Mesenchymal stem cell (in vitro differentiated cells and primary cell): ENCODE measurements around the gene RALGPS1.

Experiments used
- DNase-seq: peaks from one replicate; pipeline ENCODE4 v3.0.0-alpha.2; 2013
- H2AFZ ChIP-seq: one replicate; pipeline ENCODE4 v1.6.1; 2013; ENCODE audit warnings: low read depth, mild to moderate bottlenecking, control low read depth, inconsistent platforms, low read length, moderate library complexity
- H2AK5ac ChIP-seq: 2 replicates; pipeline ENCODE4 v1.6.1; 2013; ENCODE audit warnings: low read length, moderate library complexity, mild to moderate bottlenecking, inconsistent platforms; ENCODE audit not compliant: severe bottlenecking
- H2BK120ac ChIP-seq: one replicate; pipeline ENCODE4 v1.6.1; 2013; ENCODE audit warnings: low read depth, mild to moderate bottlenecking, inconsistent platforms, low read length, moderate library complexity
- H2BK12ac ChIP-seq, 2 experiments: one replicate each; pipeline ENCODE4 v1.6.1; 2013; ENCODE audit warnings: inconsistent platforms in 2 of 2, low read length in 2 of 2, mild to moderate bottlenecking in 2 of 2, moderate library complexity in 2 of 2, control low read depth in 1 of 2
- H2BK15ac ChIP-seq: one replicate; pipeline ENCODE4 v1.6.1; 2013; ENCODE audit warnings: mild to moderate bottlenecking, low read depth, inconsistent platforms; ENCODE audit not compliant: poor library complexity, severe bottlenecking
- H2BK5ac ChIP-seq: 2 replicates; pipeline ENCODE4 v1.6.1; 2013; ENCODE audit warnings: low read depth, mild to moderate bottlenecking, low read length, control low read depth, inconsistent platforms; ENCODE audit not compliant: poor library complexity, severe bottlenecking
- H3K14ac ChIP-seq, 2 experiments: one replicate each; pipeline ENCODE4 v1.6.1; 2013; ENCODE audit warnings: inconsistent platforms in 2 of 2, low read length in 2 of 2, control low read depth in 1 of 2, mild to moderate bottlenecking in 1 of 2, moderate library complexity in 1 of 2
- H3K18ac ChIP-seq, 2 experiments: one replicate each; pipeline ENCODE4 v1.6.1; 2013; ENCODE audit warnings: inconsistent platforms in 2 of 2, low read length in 2 of 2, control low read depth in 1 of 2, low read depth in 1 of 2, mild to moderate bottlenecking in 1 of 2
- H3K23ac ChIP-seq, 2 experiments: one replicate each; pipeline ENCODE4 v1.6.1; 2013; ENCODE audit warnings: inconsistent platforms in 2 of 2, low read length in 2 of 2, mild to moderate bottlenecking in 2 of 2, moderate library complexity in 2 of 2, control low read depth in 1 of 2
- H3K27ac ChIP-seq: 2 replicates; pipeline ENCODE4 v1.5.1; 2013; ENCODE audit warnings: mild to moderate bottlenecking, moderate library complexity, low read length, control low read depth, inconsistent platforms; ENCODE audit not compliant: poor library complexity, severe bottlenecking
- H3K27me3 ChIP-seq, 2 experiments: 2 replicates each; pipeline versions ENCODE4 v1.6.1 to v1.7.0; 2013; ENCODE audit warnings: low read length in 2 of 2, mild to moderate bottlenecking in 2 of 2, moderate library complexity in 2 of 2, control low read depth in 1 of 2, inconsistent platforms in 1 of 2; ENCODE audit not compliant: control insufficient read depth in 1 of 2, insufficient read depth in 1 of 2
- H3K36me3 ChIP-seq, 2 experiments: 2 replicates each; pipeline versions ENCODE4 v1.6.1 to v1.7.0; 2013; ENCODE audit warnings: low read length in 2 of 2, control low read depth in 1 of 2, inconsistent platforms in 1 of 2, low read depth in 1 of 2, mild to moderate bottlenecking in 1 of 2; ENCODE audit not compliant: insufficient read depth in 2 of 2, control insufficient read depth in 1 of 2
- H3K4ac ChIP-seq, 2 experiments: one replicate each; pipeline ENCODE4 v1.6.1; 2013; ENCODE audit warnings: inconsistent platforms in 2 of 2, low read length in 2 of 2, mild to moderate bottlenecking in 2 of 2, moderate library complexity in 2 of 2, control low read depth in 1 of 2, low read depth in 1 of 2
- H3K4me1 ChIP-seq: 2 replicates; pipeline ENCODE4 v1.6.1; 2013; ENCODE audit warnings: low read depth, low read length, control low read depth; ENCODE audit not compliant: control insufficient read depth, insufficient read depth
- H3K4me2 ChIP-seq: 2 replicates; pipeline ENCODE4 v1.6.1; 2013; ENCODE audit warnings: low read length, mild to moderate bottlenecking, inconsistent platforms; ENCODE audit not compliant: poor library complexity, severe bottlenecking
- H3K4me3 ChIP-seq, 2 experiments: 2 replicates each; pipeline versions ENCODE4 v1.5.1 to v1.7.0; 2013; ENCODE audit warnings: low read length in 2 of 2, mild to moderate bottlenecking in 2 of 2, control low read depth in 1 of 2, low read depth in 1 of 2; ENCODE audit not compliant: insufficient read depth in 1 of 2
- H3K79me1 ChIP-seq: replicated peaks from 2 replicates; pipeline ENCODE4 v1.6.1; 2013; ENCODE audit warnings: mild to moderate bottlenecking, control low read depth, low read length, inconsistent platforms; ENCODE audit not compliant: poor library complexity, severe bottlenecking
- H3K9ac ChIP-seq: 2 replicates; pipeline ENCODE4 v1.7.0; 2013; ENCODE audit warnings: mild to moderate bottlenecking, low read length, moderate library complexity
- H3K9me3 ChIP-seq: 2 replicates; pipeline ENCODE4 v1.7.0; 2013; ENCODE audit warnings: mild to moderate bottlenecking, low read length; ENCODE audit not compliant: control insufficient read depth
- H4K8ac ChIP-seq: one replicate; pipeline ENCODE4 v1.6.1; 2013; ENCODE audit warnings: inconsistent platforms, mild to moderate bottlenecking, low read length, moderate library complexity
- H4K91ac ChIP-seq: one replicate; pipeline ENCODE4 v1.6.1; 2013; ENCODE audit warnings: mild to moderate bottlenecking, low read length, inconsistent platforms
- WGBS: methylation state at CpG from one replicate; pipeline ENCODE4 v1.1.7; 2013; ENCODE audit warnings: mixed read lengths; 5-methylcytosine and 5-hydroxymethylcytosine counted together

RALGPS1 gene

DNA sequence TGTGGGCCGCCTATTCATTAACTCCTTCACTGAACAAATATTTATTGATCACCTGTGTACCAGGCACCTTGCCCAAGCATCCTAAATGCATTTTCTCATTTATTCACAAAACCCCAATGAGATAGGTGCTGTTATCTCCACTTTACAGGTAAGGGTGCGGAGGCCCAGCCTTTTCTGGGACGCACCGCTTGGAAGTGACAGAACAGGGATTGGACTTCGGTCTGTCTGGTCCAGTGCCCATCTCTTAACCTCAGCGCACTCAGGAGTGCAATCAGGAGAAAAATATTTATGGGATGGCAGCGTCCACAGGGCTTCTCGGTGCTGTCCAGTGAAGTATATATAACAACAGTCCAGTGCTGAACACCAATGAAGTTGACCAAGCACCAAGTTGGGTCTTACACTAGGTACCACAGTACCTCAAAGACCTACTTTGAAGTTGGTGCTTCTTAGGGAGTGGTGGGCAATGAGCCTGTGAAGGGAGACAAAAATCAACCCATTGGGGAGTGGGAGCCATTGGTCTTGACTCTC, 331.1 kb downstream of the RALGPS1 start:
- Histone ChIP-seq H3K79me1 (peaks cover 8% of the 10 kb centered on the region), H3K4me1 (no peaks in the 10 kb centered on the region), H2BK15ac (no peak overlapping the region), H2BK5ac (no peak overlapping the region), H2BK120ac (no peak overlapping the region), H3K27me3 (peaks cover 0 to 8% of the 10 kb centered on the region in 2 experiments), H3K9ac (peak overlapping the region; percentile 87), H3K23ac (no peak overlapping the region), H3K36me3 (no peaks in the 10 kb centered on the region), H3K9me3 (no peaks in the 10 kb centered on the region), H3K27ac (no peak overlapping the region), H3K4me2 (no peak overlapping the region), H4K8ac (no peak overlapping the region), H3K4me3 (peak overlapping the region in 1 of 2 experiments; percentile 93), H3K18ac (no peak overlapping the region), H4K91ac (no peak overlapping the region), H3K4ac (no peak overlapping the region), H3K14ac (no peak overlapping the region), H2BK12ac (no peak overlapping the region), H2AFZ (peak overlapping the region; percentile 95), H2AK5ac (no peak overlapping the region)
- no peak for DNase-seq
- WGBS, result 86% methylated on average over 6 of the region's 8 CpGs

DNA sequence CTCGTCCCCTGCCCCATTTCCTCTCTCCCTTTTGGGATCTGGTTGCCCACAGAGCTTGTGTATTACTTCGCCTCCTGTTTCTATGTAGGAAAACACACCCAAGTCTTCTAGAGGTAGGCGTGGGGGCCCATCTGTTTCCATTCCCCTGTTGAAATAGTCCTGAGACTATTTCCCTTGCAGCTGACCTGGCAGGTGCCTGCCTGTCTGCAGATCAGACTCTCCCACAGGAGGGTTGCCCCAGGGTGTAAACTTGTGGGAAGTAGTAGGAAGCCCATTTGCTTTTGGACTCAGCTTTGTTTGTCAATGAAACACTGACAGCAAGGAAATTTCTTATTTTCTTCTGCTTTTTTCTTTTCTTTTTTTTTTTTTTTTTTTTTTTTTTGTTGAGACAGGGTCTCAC, 333.7 kb downstream of the RALGPS1 start:
- Histone ChIP-seq H3K27ac (no peak overlapping the region), H3K9ac (no peak overlapping the region), H3K79me1 (peaks cover 8% of the 10 kb centered on the region), H2BK15ac (no peak overlapping the region), H2AK5ac (no peak overlapping the region), H3K4me2 (no peak overlapping the region), H2AFZ (no peak overlapping the region), H3K4ac (no peak overlapping the region), H2BK120ac (no peak overlapping the region), H4K8ac (no peak overlapping the region), H3K18ac (no peak overlapping the region), H3K23ac (no peak overlapping the region), H3K36me3 (no peaks in the 10 kb centered on the region), H2BK12ac (no peak overlapping the region), H3K27me3 (peaks cover 0 to 19% of the 10 kb centered on the region in 2 experiments), H3K14ac (no peak overlapping the region), H4K91ac (no peak overlapping the region), H3K4me3 (no peak overlapping the region), H2BK5ac (no peak overlapping the region), H3K9me3 (no peaks in the 10 kb centered on the region), H3K4me1 (no peaks in the 10 kb centered on the region)
- DNase-seq, result no peak
- WGBS, result 87% methylated on average over 3 of the region's 3 CpGs

DNA sequence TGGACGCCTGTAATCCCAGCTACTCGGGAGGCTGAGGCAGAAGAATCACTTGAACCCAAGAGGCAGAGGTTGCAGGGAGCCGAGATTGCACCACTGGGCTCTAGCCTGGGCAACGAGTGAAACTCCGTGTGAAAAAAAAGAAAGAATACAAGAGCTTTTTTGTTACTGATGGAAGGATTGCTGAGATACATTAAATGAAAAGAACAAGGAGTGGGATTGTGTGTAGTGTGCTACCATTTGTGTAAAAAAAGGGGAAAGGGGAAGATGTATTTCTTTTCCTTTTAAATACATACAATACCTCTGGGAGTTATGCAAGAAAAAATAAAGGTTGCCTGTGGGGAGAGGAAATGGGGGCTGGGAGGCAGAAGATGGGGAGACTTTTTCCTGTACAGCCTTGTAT, 335.3 kb downstream of the RALGPS1 start:
- H2BK12ac ChIP-seq, result no peak overlapping the region
- H3K9ac ChIP-seq, result no peak overlapping the region
- H4K91ac ChIP-seq, result no peak overlapping the region
- 91% methylated on average over 5 of the region's 5 CpGs for WGBS
- no peak overlapping the region for H2BK5ac ChIP-seq
- no peak overlapping the region for H2BK120ac ChIP-seq
- H3K27ac ChIP-seq, result no peak overlapping the region
- H3K4me2 ChIP-seq, result no peak overlapping the region
- H3K4me1 ChIP-seq, result no peaks in the 10 kb centered on the region
- H2AFZ ChIP-seq, result no peak overlapping the region
- H3K79me1 ChIP-seq, result peaks cover 8% of the 10 kb centered on the region
- H3K4ac ChIP-seq, result no peak overlapping the region
- peaks cover 0 to 31% of the 10 kb centered on the region in 2 experiments for H3K27me3 ChIP-seq
- H3K4me3 ChIP-seq, result no peak overlapping the region
- no peak overlapping the region for H2BK15ac ChIP-seq
- no peak overlapping the region for H3K18ac ChIP-seq
- no peak overlapping the region for H2AK5ac ChIP-seq
- no peak overlapping the region for H4K8ac ChIP-seq
- no peaks in the 10 kb centered on the region for H3K9me3 ChIP-seq
- no peak overlapping the region for H3K14ac ChIP-seq
- H3K23ac ChIP-seq, result no peak overlapping the region
- DNase-seq, result no peak
- no peaks in the 10 kb centered on the region for H3K36me3 ChIP-seq

DNA sequence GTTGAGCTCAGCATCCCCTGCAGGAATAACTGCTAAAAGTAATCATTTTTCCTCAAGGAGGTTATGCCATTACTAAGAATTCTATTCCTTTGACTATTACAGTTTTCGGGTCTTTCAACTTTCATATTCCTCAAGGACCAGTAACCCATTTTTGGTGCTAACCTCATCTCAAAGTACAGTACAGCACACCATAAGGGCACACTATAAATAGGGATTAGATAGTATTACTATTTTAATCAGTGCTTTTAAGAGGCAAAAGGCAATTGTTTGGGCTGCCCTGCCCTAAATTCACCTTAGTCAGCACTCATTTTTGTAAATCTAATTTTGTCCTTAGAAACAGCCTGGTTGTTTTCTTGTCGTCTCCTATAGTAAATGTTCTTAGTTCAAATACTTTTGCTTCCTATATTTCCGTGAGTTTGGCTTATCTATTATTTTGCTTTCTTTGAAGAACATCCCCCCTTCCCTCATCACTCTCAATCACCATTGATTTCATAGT, 336.4 kb downstream of the RALGPS1 start:
- no peak overlapping the region for H3K14ac ChIP-seq
- H3K36me3 ChIP-seq, result no peaks in the 10 kb centered on the region
- H3K4me3 ChIP-seq, result no peak overlapping the region
- no peak overlapping the region for H2BK5ac ChIP-seq
- H2BK12ac ChIP-seq, result no peak overlapping the region
- no peak overlapping the region for H2AFZ ChIP-seq
- H3K4me2 ChIP-seq, result no peak overlapping the region
- H2AK5ac ChIP-seq, result no peak overlapping the region
- no CpG with 5 or more reads among the region's 3 CpGs for WGBS
- H3K27me3 ChIP-seq, result peaks cover 0 to 38% of the 10 kb centered on the region in 2 experiments
- DNase-seq, result no peak
- no peak overlapping the region for H3K27ac ChIP-seq
- no peaks in the 10 kb centered on the region for H3K4me1 ChIP-seq
- no peak overlapping the region for H3K23ac ChIP-seq
- H3K18ac ChIP-seq, result no peak overlapping the region
- no peak overlapping the region for H4K91ac ChIP-seq
- no peaks in the 10 kb centered on the region for H3K9me3 ChIP-seq
- no peak overlapping the region for H2BK120ac ChIP-seq
- no peak overlapping the region for H3K9ac ChIP-seq
- no peak overlapping the region for H2BK15ac ChIP-seq
- no peak overlapping the region for H4K8ac ChIP-seq
- no peak overlapping the region for H3K4ac ChIP-seq
- peaks cover 4% of the 10 kb centered on the region for H3K79me1 ChIP-seq
